Skin of body (tissue), 2 donors: ENCODE measurements around the gene NRAP. TPM values are rescaled to one million over a fixed set of nuclear protein-coding genes. Genes with fewer than 3 reads are reported as not detected.

ENCODE experiments used
- DNase-seq: peaks from one replicate; lab custom pipeline; 2025; lab: John Stamatoyannopoulos, UW
- total RNA-seq: library from RNA; depleted of rRNA; stranded (reverse); fragments of >200 nt; gene quantifications from one replicate; pipeline ENCODE4 v1.2.3, GENCODE V29; 2014

NRAP gene
- total RNA-seq, 1 donor from 2014 or later: 13.6 TPM

DNA sequence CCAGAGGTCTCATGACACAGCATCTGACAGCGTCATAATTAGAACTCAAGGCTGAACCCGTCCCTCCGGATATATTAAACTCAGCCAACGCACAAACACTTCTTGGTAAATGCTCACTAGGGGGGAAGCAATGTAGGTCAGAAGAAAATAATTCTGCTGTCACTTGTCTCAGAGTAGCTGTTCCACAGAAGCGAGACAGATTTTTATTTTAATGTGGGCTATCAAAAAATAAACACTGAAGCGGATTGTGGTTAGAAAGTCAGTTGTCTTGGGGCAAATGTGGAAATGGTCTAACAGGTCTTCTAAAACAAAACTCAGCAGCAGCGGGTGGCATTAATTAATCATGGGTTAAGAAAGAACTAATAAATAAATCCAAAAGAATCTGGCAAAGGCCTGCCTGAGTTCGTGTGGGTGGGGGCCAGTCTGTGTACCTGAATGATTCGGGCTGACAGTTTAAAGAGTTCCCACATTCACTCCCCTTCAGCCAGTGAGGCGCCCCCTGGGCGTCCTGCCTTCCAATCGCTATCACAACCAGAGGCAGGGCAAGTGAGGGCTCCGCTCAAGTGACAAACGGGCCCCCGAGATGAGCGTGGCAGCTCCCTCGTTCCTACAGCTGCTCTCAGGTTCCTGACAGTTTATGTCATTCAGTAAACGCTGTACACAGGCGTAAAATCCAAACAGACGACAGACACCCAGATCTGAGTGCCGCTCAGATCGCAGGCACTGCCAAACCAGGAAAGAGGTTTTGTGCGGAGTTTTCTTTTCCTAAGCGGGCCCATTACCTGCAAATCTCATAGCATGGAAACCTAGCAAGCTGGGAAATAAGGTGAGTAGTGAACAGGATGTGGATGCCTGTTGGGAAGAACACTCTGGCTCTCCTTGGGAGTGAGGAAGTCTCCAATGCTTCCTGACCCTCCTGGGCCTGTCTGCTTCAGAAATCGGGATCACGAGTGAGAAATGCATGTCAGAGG, 52.9 kb downstream of the NRAP start:
- no peak for DNase-seq

DNA sequence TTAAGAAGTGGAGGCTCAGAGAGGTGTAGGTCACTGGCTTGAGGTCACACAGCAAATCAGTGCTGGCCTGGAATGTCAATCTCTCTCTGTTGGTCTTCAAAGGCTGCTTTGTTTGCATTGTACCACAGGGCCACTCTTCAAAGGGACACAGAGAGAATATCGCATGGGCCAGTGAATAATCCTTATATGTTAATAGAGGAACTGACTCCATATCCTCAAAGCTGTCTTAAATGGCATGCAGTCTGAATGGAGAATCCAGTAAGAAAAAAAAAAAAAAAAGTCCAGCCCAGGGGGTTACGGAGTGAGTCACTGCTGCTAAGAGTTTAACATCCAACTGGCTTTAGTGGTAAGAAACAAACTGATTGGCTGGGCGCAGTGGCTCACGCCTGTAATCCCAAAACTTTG, 54.1 kb downstream of the NRAP start:
- DNase-seq: no peak

DNA sequence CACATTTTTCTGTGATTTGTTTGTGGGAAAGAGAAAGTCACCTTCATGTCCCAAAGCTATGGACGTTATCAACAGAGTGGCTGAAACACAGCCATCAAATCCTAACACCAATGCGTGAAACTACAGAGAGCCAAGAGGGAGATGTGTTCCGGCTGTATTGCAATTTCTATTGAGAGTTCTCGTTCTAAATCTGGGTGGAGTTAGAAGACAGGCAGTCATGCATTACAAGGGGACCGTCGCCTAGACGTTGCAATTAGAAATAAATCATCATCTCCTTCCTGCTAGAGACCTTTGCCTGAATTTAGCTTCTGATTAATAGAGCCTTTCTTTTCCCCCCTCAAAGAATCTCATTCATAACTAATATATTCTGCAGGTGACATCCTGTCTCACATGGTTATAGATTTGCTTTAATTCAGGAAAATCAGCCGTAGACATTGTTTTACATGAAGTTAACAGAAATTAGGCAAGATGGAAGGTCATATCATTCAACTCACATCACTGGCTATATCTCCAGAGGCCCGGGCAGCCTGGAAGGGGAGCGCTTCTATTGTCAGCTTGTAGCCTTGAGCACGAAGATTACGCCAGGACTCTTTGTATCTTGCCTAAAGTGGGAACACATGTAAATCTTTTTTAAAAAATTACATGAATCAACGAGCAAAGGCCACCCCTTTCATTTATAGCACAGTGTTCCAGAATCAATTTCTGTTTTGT, 58.4 kb downstream of the NRAP start:
- DNase-seq: no peak

DNA sequence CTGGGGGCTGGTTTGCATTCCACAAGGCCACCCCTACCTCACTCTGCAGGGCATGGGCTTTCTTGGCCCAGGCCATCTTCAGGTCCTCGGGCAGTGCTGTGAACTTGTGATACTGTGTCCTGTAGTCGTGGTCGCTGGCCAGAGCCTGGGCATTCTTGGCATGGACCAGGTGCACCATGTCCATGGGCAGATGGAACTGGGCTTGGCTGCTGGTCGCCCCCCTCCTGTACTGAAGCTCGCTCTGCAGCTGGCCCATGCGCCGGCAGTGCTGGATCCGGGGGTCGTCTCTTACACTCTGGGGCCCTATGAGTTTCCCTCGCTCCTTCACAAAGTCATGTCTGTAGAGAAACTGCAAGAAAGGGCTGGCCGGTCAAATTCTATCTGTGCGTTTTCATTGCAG, 59.3 kb downstream of the NRAP start:
- DNase-seq: no peak

DNA sequence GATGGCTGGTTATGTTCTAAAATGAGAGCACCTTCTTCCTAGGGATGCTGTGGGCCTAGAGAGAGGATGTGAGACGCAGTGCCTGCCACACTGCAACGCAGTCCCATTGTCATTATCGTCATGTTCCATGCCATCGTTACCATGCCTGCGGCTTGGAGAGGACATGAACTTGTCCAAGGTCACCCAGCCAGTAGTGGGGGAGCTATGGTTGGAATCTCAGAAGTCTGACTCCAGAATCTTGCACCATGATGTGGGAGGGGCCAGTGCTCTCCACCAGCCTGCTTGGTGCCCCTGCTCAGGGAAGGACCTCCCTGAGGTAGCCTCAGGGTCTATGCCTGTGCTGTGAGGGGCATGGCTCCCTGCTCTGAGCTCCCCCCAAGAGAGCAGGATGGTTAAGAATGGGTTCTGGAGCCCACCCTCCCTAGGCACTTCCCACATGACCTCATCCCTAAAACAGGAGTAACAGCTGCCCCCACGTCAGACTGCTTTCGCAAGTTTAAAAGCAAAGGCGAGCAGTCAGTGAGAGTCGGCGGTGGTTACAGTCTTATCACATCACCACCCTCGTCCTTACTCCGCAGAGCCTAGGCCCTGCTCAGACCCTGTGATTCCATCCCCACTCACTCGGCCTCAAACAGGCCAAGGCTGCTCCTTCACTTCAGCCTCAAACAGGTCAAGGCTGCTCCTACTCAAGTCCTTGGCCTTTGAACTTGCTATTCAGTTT, 60.6 kb downstream of the NRAP start:
- no peak for DNase-seq

DNA sequence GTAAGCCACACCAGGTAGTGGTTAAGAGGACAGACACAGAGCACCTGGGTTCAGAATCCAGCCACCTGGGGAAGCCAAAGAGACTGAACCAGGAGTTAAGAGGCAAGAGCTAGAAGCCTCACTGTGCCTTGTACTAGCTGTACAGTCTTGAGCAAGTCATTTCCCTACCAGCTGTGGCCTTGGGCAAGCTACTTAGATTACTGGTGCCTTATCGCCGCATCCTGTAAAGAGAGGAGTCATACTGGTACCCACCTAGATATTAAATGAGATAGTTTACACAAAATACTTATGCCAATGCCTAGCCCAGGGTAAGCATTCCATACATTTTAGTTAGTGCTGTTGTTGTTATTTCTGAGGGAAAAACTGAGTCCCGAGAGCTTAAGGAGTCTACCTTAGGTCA, 63.3 kb downstream of the NRAP start:
- no peak for DNase-seq

DNA sequence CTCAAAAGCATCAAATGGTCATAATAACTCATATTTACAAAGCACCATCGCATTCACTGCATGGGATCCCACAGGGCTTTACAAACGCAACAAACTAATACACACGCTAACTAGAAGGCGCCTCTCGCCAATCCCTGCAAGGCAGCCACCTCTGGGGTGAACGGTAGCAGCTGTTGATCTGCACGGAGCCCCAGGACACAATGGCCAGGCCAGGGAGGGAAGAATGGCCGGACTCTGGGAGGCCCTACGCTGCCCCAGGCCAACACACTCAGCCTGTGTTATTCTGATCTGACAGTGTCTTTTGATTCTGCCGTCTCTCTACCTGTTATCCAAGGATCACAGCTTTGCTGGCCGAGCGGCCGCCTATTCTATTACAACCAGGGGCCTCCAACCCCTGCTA, 69.2 kb downstream of the NRAP start:
- no peak for DNase-seq

DNA sequence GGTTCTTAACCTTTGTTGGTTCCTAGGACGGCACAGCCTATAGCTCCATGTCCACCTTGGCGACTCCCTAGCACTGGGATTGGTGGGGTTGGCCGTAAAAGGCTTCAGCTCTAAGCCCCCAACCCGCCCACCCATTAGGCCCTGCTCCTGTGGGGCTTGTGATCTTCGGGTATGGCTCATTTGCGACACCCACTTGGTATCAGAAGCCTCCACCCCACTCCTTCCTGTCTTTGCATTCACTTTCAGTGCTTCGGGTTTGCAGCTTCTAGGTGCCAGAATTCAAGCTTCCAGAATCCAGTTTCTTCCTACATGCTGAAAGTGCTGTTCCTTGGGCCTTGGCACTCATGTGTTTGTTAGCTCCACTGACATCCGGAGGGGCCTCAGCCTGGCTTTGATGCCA, 71.5 kb downstream of the NRAP start:
- DNase-seq: no peak

DNA sequence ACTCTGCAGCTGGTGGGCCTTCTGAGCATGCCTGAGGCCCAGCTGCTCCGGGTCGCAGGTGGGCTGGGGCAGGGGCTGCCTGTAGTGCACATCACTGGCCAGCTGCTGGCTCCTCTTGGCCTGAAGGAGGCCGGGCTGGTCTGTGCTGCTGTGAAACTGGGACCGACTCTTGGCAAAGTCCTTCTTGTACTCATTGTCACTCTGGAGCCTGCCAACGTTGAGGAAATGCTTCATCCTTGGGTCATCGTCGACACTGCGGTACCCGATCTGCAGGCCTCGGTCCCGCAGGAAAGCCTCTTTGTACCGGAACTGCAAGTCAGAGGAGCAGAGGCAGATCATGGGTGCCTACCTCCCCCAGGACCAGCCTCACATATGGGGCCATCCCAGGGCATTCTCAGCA, 73.3 kb downstream of the NRAP start:
- DNase-seq: no peak

DNA sequence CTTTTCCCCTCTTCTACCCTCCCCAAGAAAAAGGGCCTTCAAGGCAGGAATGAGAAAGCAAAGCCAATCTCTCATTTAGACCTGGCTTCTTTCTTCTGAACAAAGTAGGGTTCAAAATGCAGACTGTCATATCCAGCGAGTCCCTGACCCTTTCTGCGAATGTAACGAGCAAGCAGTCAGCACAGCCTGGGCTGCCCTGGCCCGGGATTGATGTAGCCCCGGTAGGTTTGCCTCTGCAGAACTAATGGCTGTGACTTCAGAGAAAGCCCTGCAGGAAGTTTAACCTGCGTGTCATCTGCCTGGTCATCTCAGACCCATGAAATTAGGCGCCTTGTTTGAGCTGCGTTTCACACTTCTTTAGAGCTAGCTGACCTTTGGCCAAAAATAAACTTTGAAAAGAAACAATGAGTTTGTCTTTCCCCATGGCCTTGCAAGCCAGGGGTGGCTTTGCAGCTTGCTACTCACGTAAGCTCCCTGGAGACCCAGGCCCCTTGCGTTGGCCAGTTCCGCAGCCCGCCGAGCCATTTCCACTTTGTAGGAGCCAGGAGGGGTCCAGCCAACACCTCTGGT, 74.6 kb downstream of the NRAP start:
- DNase-seq: no peak

DNA sequence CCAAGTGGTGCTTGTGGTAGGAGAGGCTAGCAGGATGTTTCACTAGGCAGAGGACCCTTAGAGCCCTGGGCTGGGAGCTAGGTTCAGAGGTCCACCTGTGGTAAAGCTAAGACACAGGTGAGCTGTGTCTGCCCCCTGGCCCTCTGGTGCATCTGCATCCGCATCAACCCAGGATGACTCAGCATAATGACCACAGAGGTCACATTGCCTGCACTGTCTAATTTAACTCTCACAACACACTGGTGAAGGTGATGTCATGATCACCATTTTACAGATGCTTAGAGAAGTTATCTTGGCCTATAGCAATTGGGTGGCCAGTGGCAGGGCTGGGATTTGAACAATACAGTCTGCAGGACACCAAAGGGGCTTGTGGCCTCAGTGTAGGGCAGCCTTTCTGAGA, 77.9 kb downstream of the NRAP start:
- DNase-seq: no peak

DNA sequence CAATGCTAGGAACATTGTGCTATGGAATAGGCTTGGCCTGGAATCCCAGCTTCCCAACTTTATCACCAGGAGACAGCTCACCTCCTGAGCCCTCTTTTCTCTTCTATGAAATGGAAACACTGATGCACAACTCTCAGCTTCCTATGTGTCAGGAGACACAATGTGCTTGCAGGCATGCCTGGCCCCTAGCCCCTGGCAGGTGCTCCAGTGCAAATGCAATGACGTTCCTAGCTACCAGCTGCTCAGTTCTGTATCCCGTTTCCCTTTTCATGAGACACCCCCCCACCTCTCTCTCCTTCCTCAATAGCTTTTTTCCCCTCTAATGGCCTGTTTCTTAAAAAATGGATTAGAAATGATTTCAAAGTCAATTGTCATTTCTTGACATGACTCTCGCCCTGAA, 80.3 kb downstream of the NRAP start:
- DNase-seq: no peak

DNA sequence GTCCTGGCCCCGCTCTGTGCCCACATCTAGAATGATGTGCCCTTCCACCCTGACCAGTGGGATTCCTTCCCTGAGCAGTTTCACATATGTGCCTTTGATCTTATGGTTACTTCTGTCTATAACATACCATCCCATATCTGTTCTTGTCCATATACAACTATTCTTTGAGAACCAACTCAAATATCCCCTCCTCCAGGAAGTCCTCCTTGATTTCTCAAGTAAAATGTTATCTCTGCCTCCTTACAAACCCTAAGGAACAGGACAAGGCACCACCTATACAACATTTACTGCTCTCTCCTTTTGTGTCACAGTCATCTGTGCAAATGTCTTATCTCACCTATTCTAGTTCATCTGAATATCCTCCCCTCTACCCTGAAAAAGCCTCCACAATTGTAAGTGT, 82.7 kb downstream of the NRAP start:
- no peak for DNase-seq

DNA sequence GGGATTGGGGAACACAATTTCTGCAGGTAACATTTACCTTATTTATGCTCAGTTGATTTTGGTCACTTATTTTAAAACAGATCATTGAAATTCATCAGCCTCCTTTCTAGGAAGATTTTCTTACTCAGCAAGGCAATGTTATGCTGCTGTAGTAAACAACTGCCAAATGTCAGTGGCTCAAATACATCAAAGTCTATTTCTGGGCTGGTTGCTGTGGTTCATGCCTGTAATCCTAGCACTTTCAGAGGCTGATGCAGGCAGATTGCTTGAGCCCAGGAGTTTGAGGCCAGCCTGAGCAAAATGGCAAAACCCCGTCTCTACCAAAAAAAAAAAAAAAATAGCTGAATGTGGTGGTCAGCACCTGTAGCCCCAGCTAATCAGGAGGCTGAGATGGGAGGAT, 85.1 kb downstream of the NRAP start:
- no peak for DNase-seq

DNA sequence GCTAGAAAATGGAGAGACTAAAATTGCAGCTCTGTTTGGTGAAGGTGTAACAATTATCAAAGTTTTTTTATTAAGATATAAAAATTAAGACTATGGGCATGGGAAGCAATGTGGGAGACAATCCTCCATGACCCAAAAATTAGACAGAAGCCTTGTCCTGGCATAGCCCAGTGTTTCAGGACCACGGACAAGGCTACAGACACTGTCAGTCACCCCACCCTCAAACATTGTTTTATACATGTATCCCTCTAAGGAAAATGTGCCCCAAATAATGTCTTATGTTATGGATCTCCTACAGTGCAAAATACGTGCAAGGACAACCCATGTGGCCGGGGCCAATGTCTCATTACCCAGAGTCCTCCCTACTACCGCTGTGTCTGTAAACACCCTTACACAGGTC, 87.0 kb downstream of the NRAP start:
- peak; percentile 15 for DNase-seq

DNA sequence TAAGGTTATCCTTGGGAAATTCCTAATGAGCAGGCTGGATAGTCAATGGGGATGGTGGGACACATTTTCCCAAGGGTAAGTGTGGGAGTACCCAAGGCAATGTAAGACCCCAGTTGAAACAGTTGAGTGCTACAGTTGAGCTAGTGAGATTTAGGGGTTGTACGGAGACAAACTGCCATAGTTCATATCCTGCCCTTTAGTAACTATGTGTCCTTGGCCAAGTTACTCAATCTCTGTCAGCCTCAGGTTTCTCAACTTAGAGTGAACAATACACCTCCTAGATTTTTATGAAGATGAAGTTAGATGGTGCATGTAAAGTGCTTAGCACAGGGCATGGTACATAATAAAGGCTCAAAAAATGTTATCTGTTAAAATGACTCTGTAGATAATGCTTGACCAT, 90.5 kb downstream of the NRAP start:
- DNase-seq: no peak

DNA sequence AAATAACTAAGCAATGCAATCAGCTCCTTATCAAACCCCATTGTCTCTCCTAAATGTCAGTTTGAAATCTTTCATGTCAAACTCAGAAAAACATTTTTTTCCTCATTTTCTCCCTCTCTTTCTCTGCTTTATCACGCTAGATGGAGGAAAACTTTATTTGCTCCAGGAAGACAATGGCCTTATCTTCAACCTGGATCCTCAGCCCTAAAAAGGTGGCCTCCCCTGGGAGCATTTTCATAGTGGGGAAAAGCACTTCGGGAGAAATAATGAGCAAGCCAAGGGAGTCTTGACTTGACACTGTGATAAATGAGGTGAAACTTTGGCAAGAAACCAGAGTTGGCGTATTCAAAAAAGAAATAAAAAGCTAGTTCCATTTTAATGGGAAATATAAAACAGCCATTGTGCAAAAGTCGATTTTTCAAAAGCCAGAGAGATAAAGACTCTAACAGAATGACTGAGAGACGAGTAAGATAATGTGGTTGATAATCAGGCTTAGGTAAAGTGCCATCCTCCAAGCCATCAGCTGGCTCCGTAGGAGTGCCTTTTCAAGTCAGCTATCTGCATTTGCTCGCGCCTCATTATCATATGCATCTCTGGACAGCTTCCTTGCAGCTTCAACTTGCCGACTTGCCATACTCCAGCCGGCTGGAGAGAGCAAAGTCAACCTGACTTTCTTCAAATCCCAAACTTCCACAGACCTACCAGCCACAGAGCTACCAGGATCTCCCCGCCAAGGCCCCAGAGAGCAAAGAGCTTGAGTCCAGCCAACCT, 91.1 kb downstream of the NRAP start:
- DNase-seq: no peak

DNA sequence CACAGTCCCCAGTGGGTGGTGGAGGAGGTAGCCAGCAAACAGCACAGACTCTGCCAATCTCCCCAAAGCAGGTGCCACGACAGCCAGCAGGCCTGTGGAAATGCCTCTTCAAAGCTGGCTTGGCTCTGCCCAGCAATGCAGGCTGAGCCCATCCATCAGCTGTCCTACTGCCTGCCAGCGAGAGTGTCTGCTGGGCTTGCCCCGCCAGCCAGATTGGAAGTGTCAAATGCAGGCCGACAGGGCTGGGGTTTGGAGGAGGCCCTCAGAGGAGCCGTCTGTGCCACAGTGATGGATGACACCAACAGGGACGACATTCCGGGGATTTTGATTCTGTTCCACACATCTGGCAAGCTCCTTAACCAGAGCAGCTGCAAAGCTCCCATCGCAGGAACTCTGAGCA, 94.3 kb downstream of the NRAP start:
- DNase-seq: peak; percentile 15

DNA sequence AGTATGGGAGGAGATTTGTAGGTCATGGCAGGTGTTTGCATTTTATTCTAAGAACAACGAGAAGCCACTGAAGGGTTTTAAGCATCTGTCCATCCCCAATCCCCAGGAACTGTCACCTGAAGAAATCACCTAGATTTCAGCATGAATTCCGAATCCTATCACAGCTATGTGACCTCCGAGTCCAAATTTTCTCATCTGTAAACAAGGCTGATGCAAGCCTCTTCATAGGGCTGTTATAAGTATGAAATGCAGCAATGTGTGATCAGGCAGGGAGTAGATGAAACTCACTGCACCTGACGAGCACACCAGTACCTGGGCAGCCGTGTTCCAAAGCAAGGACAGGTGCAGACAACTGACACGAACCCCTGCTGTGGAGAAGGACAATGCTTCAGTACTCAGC, 97.0 kb downstream of the NRAP start:
- no peak for DNase-seq

DNA sequence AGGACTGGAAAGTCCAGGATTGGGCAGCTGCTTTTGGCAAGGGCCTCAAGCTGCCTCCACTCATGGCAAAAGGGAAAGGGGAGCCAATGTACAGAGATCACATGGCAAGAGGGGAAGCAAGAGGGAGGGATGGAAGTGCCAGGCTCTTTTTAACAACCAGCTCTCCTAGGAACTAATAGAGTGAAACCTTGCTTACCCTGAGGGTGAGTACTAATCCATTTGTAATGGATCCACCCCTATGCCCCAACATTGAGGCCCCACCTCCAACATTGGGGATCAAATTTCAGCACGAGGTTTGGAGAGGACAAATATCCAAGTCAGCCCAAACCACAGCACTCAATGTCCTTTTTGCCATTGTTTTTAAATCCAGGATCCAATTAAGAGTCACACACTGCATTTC, 98.5 kb downstream of the NRAP start:
- no peak for DNase-seq
